ENCODE results near the gene SLCO3A1. TPM values are rescaled to one million over a fixed set of nuclear protein-coding genes. Genes with fewer than 3 reads are reported as not detected.

Gene SLCO3A1
- total and polyA plus RNA-seq, 2 donors (not counting 1 experiment from before 2014, with no cell fraction given) = 8.1 to 16.8 TPM

- no peak overlapping the region for H3K27ac ChIP-seq (ENCODE audit: insufficient read depth, low read length)
- no peaks in the 10 kb centered on the region for H3K79me2 ChIP-seq (ENCODE audit: control insufficient read depth, insufficient read depth, low read length)
- no peaks in the 10 kb centered on the region for H4K20me1 ChIP-seq (ENCODE audit: control insufficient read depth, extremely low read depth, insufficient read depth, low read length)
- no peak overlapping the region for H3K9ac ChIP-seq (ENCODE audit: insufficient read depth, low read length)
- no peak for DNase-seq (ENCODE audit: low read depth in 2 of 2)
- TF ChIP-seq CTCF (conservative IDR thresholded peaks at IDR 0.05 in 1 of 2, IDR thresholded peaks at IDR 0.05 in 1 of 2; ENCODE audit: low read depth in 1 of 2, low read length in 2 of 2) = no peak
- TF ChIP-seq EZH2 (IDR thresholded peaks at IDR 0.05; ENCODE audit: low read length, missing control alignments) = no peak
- no peaks in the 10 kb centered on the region for H3K27me3 ChIP-seq (ENCODE audit: control insufficient read depth, insufficient read depth, low read length)
- no peaks in the 10 kb centered on the region for H3K9me3 ChIP-seq (ENCODE audit: control insufficient read depth, insufficient read depth, low read depth, low read length)
- no peak overlapping the region for H3K4me3 ChIP-seq (replicated peaks in 1 of 4; ENCODE audit: control extremely low read depth in 1 of 4, insufficient read depth in 1 of 4, low read depth in 3 of 4, low read length in 4 of 4)
- H3K4me1 ChIP-seq (ENCODE audit: control insufficient read depth, extremely low read depth, insufficient read depth, low read length) = no peaks in the 10 kb centered on the region
- H3K4me2 ChIP-seq (ENCODE audit: extremely low read depth, insufficient read depth, low read length) = no peak overlapping the region
- H2AFZ ChIP-seq (ENCODE audit: low read length) = no peak overlapping the region
- no peaks in the 10 kb centered on the region for H3K36me3 ChIP-seq (ENCODE audit: control insufficient read depth, insufficient read depth, low read length)
Observed at GRCh38 chr15:92003515-92004067, 150.1 kb downstream of the SLCO3A1 start.

- no peak overlapping the region for H3K27ac ChIP-seq (ENCODE audit: insufficient read depth, low read length)
- TF ChIP-seq CTCF (conservative IDR thresholded peaks at IDR 0.05 in 1 of 2, IDR thresholded peaks at IDR 0.05 in 1 of 2; ENCODE audit: low read depth in 1 of 2, low read length in 2 of 2) = no peak
- no peak for TF ChIP-seq EZH2 (IDR thresholded peaks at IDR 0.05; ENCODE audit: low read length, missing control alignments)
- no peak overlapping the region for H3K4me2 ChIP-seq (ENCODE audit: extremely low read depth, insufficient read depth, low read length)
- no peak overlapping the region for H2AFZ ChIP-seq (ENCODE audit: low read length)
- H3K9ac ChIP-seq (ENCODE audit: insufficient read depth, low read length) = no peak overlapping the region
- H3K79me2 ChIP-seq (ENCODE audit: control insufficient read depth, insufficient read depth, low read length) = no peaks in the 10 kb centered on the region
- no peaks in the 10 kb centered on the region for H3K9me3 ChIP-seq (ENCODE audit: control insufficient read depth, insufficient read depth, low read depth, low read length)
- H3K36me3 ChIP-seq (ENCODE audit: control insufficient read depth, insufficient read depth, low read length) = no peaks in the 10 kb centered on the region
- no peaks in the 10 kb centered on the region for H3K4me1 ChIP-seq (ENCODE audit: control insufficient read depth, extremely low read depth, insufficient read depth, low read length)
- no peaks in the 10 kb centered on the region for H3K27me3 ChIP-seq (ENCODE audit: control insufficient read depth, insufficient read depth, low read length)
- DNase-seq (ENCODE audit: low read depth in 2 of 2) = no peak
- H3K4me3 ChIP-seq (replicated peaks in 1 of 4; ENCODE audit: control extremely low read depth in 1 of 4, insufficient read depth in 1 of 4, low read depth in 3 of 4, low read length in 4 of 4) = no peak overlapping the region
- H4K20me1 ChIP-seq (ENCODE audit: control insufficient read depth, extremely low read depth, insufficient read depth, low read length) = no peaks in the 10 kb centered on the region
Observed at GRCh38 chr15:92005154-92005553, 151.6 kb downstream of the SLCO3A1 start.

GRCh38 chr15:92006186-92007028 lies 152.9 kb downstream of the SLCO3A1 start:
- TF ChIP-seq EZH2 (IDR thresholded peaks at IDR 0.05; ENCODE audit: low read length, missing control alignments) = no peak
- no peak for TF ChIP-seq CTCF (conservative IDR thresholded peaks at IDR 0.05 in 1 of 2, IDR thresholded peaks at IDR 0.05 in 1 of 2; ENCODE audit: low read depth in 1 of 2, low read length in 2 of 2)
- Histone ChIP-seq H3K27ac (ENCODE audit: insufficient read depth, low read length) (no peak overlapping the region), H3K27me3 (ENCODE audit: control insufficient read depth, insufficient read depth, low read length) (no peaks in the 10 kb centered on the region), H3K4me2 (ENCODE audit: extremely low read depth, insufficient read depth, low read length) (no peak overlapping the region), H3K79me2 (ENCODE audit: control insufficient read depth, insufficient read depth, low read length) (no peaks in the 10 kb centered on the region), H3K9ac (ENCODE audit: insufficient read depth, low read length) (no peak overlapping the region), H3K4me3 (replicated peaks in 1 of 4; ENCODE audit: control extremely low read depth in 1 of 4, insufficient read depth in 1 of 4, low read depth in 3 of 4, low read length in 4 of 4) (no peak overlapping the region), H3K9me3 (ENCODE audit: control insufficient read depth, insufficient read depth, low read depth, low read length) (no peaks in the 10 kb centered on the region), H3K36me3 (ENCODE audit: control insufficient read depth, insufficient read depth, low read length) (no peaks in the 10 kb centered on the region), H4K20me1 (ENCODE audit: control insufficient read depth, extremely low read depth, insufficient read depth, low read length) (no peaks in the 10 kb centered on the region), H3K4me1 (ENCODE audit: control insufficient read depth, extremely low read depth, insufficient read depth, low read length) (no peaks in the 10 kb centered on the region), H2AFZ (ENCODE audit: low read length) (no peak overlapping the region)
- DNase-seq (ENCODE audit: low read depth in 2 of 2) = no peak
